GM12872 (cell line): ENCODE data around the gene ABCB10.

Experiments used
- TF ChIP-seq, protein P1 (sequence below): IDR thresholded peaks from 3 replicates; pipeline ENCODE4 v1.5.1; 2011; ENCODE audit warnings: low read depth, mild to moderate bottlenecking, low read length, moderate library complexity; ENCODE audit not compliant: insufficient read depth

The ABCB10 gene

DNA sequence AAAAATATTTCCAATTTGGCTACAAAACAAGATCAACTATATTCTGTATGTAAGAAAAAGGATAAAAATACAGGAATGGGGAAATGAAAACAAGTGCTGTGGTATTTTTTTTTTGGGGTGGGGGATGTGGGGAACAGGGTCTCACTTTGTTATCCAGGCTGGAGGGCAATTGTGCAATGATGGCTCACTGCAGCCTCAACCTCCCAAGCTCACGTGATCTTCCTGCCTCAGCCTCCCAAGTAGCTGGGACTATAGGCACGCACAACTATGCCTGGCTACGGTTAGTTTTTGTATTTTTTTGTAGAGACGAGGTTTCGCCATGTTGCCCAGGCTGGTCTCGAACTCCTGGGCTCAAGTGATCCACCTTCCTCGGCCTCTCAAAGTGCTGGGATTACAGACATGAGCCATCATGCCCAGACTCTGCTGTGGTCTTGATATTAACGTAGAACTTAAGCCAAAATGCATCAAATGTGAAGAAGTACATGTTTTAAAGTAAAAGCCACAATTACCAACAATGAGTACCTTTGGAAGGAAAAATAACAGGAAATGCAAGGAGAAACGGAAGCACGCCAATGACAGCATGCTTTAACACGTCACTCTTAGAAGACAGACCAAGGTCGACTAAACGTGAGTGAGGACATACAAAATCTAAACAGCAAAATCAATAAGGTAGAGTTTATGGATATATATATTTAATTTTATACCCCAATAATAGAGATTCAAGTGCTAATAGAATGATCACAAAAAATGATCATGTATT, 8.8 kb upstream of the ABCB10 start:
- TF ChIP-seq, protein P1, sequence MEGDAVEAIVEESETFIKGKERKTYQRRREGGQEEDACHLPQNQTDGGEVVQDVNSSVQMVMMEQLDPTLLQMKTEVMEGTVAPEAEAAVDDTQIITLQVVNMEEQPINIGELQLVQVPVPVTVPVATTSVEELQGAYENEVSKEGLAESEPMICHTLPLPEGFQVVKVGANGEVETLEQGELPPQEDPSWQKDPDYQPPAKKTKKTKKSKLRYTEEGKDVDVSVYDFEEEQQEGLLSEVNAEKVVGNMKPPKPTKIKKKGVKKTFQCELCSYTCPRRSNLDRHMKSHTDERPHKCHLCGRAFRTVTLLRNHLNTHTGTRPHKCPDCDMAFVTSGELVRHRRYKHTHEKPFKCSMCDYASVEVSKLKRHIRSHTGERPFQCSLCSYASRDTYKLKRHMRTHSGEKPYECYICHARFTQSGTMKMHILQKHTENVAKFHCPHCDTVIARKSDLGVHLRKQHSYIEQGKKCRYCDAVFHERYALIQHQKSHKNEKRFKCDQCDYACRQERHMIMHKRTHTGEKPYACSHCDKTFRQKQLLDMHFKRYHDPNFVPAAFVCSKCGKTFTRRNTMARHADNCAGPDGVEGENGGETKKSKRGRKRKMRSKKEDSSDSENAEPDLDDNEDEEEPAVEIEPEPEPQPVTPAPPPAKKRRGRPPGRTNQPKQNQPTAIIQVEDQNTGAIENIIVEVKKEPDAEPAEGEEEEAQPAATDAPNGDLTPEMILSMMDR = no peak

DNA sequence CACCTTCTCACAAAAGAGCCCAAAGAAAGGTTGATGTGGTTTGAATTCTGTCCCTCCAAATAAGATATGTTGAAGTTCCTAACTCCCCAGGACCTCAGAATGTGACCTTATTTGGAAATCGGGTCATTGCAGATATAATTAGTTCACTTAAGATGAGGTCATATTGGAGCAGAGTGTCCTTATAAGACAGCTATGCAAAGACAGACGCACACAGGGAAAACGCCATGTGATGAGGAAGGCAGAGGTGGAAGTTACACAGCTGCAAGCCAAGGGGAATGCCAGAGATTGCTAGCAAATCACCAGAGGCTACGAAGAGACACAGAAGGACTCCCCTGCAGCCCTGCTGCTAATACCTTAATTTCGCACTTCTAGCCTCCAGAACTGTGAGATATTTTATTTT, 5.2 kb upstream of the ABCB10 start:
- TF ChIP-seq, protein P1 = no peak

DNA sequence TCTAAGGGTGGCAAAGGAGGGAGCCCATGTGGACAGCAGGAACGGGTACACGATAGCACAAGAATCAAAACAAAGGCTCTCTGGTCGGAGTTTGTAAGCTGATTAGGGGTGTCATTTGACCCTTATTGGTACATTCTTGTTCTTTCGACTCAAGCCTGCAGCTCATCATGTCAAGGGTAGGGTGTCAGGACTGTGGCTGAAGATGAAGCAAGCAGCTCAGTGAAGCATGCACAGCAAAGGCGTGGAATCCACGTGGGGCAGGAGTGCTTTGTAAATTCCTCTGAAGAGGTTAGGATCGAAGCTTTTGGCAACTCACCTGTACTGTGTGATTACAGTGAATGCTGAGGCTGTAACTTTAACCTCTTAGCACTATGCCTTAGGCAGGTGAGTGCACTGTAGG, 4.7 kb upstream of the ABCB10 start:
- TF ChIP-seq, protein P1 = no peak

DNA sequence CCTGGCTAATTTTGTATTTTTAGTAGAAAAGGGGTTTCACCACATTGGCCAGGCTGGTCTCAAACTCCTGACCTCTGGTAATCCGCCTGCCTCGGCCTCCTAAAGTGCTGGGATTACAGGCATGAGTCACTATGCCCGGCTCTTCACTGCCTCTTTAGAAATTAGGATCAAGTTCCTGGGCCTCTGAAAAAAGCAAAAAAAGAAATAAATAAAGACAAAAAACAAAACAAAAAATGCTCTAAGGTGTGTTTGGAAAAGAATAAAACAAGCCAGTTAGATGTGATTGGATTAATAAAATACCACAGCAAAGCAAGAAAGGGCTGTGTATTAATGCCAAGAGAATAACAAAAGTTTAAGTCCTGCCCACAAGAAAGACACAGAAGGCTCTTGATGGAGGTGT, 4.2 kb upstream of the ABCB10 start:
- TF ChIP-seq, protein P1 = no peak

DNA sequence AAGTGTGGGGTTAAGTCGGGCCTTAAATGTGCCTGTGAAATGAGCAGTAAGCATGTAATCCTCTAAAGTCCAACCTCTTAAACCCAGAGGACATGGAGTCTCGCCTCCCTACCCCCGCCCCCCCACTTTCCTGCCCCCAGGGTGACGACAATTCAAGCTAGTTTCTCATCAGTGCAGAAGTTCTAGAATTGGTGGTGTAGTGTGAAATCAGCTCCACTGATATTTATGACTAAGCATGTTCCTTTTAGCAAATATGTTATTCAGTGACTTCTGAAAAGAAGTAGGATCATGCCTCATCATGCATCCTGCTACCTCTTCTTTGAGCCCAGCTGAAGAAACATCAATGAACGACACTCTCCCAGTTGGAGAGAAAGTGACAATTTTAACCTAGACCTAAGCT, 2.6 kb upstream of the ABCB10 start:
- TF ChIP-seq, protein P1 = no peak

DNA sequence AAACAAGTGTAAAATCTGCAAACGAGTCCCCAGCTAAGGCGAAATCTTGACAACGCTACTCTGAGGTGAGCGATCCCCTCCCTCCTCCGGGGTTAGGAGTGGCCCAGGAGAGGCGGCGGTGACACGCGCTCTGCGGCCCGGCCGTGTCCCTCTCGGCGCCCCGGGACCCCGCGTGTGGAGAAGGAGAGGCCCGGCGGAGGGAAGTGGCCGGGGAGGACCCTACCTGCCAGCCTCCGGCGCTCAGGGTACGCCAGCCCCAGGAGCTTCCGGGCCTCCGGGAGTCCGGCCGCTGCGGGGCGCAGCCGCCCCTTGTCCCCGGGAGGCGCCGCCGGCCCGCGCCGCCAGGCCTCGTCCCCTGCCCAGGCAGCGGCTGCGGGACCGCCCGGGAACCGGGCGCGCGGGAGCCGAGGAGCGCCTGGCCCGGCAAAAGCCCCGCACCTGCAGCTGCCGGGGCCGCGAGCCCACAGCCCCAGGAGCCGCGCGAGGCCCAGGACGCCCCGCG, 543 bp downstream of the ABCB10 start:
- TF ChIP-seq, protein P1 = peak; percentile 16; the same call in 1 of the 3 replicates

DNA sequence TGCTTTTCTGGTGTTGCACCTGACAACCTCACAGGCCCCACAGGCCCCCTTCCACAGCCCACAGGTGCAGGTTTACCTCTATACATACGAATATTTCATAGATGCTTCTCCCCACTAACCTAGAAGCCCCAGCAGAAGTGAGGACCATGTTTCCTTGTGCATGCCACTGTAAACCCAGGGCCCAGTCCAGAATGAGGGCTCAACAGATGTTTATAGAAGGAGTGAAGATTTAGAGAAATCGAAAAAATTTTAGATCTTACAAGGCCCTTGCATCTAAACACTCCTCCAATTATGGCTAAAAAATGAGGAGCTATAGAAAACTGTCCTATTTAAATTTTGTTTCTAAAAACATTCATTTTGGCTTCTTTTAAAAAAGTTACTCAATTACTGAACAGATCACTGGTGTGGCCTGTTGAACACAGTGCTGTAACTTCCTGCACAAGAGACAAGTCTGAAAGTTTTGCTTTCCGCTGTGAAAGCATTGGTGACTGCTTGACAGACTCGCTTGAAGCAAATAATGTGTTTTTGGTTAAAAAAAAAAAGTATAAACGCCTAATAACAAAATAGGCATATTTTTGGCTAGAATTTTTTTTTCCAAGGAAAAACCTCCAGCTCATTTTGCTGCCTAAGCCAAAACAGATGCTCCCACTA, 1.2 kb downstream of the ABCB10 start:
- TF ChIP-seq, protein P1 = no peak
